Measurements from ENCODE around the gene PFKFB3.
"Not testable (repeated sequence)": the region's sequence is repeated elsewhere in the genome, so short reads cannot be mapped to it uniquely, and the experiment has no call there.

The PFKFB3 gene

DNA sequence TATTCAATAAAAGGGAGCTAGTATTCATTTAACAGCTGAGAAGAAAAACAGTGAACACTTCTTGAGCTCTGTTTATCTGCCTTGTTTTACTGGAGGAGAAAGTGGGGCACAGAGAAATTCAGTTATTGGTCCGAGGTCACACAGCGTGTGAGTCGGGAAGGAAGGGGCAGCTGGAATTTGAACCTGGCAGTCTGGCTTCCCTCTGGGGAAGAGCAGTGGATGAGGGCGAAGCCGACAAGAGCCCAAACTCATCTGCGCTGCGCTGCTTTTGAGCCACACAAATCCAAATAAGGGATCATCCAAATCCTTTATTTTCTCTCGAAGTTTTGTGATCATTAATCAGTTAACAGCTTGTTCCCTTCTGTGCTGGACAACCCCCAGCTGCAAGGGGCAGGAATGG lies 23.7 kb upstream of the PFKFB3 start:
- no peak for DNase-seq

GRCh38 chr10:6180480-6181110 lies 22.1 kb upstream of the PFKFB3 start:
- no peak for DNase-seq

- DNase-seq: no peak
Measured at GRCh38 chr10:6181249-6181648, 21.5 kb upstream of the PFKFB3 start.

GRCh38 chr10:6182454-6183098 lies 20.2 kb upstream of the PFKFB3 start:
- DNase-seq: no peak

GRCh38 chr10:6185039-6185716 lies 17.6 kb upstream of the PFKFB3 start:
- DNase-seq: no peak

GRCh38 chr10:6186894-6187256 lies 15.9 kb upstream of the PFKFB3 start:
- no peak for DNase-seq

GRCh38 chr10:6187278-6187677 lies 15.5 kb upstream of the PFKFB3 start:
- DNase-seq: no peak

DNA sequence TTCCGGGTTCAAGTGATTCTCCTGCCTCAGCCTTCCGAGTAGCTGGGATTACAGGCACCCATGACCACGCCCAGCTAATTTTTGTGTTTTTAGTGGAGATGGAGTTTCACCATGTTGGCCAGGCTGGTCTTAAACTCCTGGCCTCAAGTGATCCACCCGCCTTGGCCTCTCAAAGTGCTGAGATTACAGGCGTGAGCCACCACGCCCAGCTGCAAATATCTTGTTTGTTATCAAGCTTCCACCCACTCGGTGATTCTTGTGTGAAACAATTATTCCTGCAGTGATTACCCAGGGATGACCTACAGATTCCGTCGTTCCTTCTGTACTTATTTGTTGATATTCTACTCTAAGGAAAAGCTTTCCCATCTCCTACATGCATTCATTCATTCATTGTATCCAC lies 12.7 kb upstream of the PFKFB3 start:
- not testable (repeated sequence) for DNase-seq

DNA sequence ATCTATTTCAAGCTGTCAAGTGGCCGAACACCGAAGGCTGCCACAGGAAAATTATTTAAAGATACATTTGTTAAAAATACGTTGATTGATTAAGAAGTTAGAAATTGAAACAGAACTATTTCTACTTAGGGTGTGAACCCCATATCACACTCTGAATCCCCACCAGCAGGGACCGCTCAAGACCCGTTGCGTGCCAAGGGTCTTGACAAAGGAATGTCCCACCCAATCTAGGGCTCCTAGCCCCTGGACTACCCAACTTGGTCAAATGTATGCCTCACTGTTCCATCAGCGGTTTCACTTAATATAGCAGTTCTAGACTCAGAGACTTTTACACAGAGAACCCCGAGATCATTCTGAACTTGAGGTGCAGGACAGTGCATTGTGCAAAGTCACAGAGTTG lies 11.6 kb upstream of the PFKFB3 start:
- no peak for DNase-seq

GRCh38 chr10:6191569-6191968 lies 11.2 kb upstream of the PFKFB3 start:
- no peak for DNase-seq

DNA sequence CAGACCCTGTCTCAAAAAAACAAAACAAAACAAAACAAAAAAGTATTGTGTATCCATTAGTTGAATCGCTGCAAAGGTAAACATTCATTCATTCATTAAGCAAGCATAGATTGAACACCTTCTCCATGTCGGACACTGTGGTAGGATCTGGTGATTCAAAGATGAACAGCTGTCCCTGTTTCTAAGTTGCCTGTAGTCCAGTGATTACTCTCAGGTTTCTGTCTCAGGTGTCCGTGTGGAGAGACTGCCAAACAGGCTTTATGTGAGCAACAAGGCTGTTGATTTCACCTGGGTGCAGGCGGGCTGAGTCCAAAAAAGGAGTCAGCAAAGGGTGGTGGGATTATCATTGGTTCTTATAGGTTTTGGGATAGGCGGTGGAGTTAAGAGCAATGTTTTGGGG lies 9.4 kb upstream of the PFKFB3 start:
- not testable (repeated sequence) for DNase-seq

DNA sequence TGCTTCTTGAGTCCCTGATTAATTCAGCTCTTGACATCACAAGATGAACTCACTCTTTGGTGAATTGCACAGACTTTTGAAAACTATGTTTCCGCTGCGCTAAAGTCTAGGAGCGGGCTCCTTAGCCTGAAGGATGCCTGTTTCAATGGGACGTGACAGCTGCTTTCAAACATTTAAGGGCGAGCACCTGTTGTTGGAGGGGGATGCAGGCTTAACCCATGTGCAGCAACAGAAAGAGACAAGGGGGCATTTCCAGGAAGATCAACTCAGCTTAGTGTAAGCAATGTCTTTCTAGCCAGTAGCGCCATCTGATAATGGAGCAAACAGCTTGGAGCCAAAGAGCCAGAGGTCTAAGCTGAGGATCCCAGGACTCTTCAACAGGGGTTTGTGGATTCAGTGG lies 8.4 kb upstream of the PFKFB3 start:
- no peak for DNase-seq

GRCh38 chr10:6195376-6195775 lies 7.4 kb upstream of the PFKFB3 start:
- DNase-seq: no peak

DNA sequence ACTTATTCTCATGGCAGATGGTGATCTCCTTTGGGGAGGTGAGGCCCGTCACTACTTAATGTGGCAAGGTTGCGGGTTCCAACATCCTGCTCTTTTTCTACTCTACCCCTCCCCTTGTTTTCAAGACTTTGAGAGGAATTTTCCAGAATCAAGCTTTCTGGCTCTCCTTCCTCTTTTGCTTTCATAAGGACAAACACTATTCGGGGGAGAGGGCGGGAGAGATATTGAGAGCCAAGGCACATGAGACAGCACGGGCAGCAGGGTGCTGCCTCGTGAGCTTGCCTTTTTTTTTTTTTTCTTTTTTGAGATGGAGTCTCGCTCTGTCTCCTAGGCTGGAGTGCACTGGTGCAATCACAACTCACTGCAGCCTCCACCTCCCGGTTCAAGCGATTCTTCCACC lies 6.9 kb upstream of the PFKFB3 start:
- no peak for DNase-seq

DNA sequence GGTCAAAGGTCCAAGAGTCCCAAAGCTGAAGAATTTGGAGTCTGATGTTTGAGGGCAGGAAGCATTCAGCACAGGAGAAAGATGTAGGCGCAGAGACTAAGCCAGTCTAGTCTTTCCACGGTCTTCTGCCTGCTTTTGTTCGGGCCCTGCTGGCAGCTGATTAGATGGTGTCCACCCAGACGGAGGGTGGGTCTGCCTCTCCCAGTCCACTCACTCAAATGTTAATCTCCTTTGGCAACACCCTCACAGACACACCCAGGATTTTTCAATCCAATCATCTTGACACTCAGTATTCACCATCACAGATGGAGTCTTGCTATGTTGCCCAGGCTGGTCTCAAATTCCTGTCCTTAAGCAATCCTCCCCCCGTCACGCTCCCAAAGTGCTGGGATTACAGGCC lies 6.2 kb upstream of the PFKFB3 start:
- DNase-seq: not testable (repeated sequence)

DNA sequence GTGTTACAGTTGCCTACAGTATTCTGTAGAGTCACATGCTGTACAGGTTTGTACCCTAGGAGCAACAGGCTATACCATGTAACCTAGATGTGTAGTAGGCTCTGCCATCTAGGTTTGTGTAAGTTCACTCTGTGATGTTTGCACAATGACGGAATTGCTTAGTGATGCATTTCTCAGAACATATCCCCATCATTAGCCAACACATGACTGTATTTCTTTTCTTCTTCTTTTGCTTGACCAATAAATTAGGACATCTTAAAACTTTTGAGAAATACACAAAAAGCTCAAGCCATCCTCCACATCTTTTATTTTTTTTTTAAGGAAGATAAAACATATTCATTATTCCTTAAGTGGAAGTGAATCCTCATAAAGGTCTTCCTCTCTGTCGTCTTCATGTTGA lies 5.4 kb upstream of the PFKFB3 start:
- no peak for DNase-seq

GRCh38 chr10:6198171-6198570 lies 4.6 kb upstream of the PFKFB3 start:
- no peak for DNase-seq

GRCh38 chr10:6199131-6199733 lies 3.5 kb upstream of the PFKFB3 start:
- DNase-seq: no peak

GRCh38 chr10:6200440-6200733 lies 2.3 kb upstream of the PFKFB3 start:
- no peak for DNase-seq

GRCh38 chr10:6200734-6201515 lies 1.8 kb upstream of the PFKFB3 start:
- DNase-seq: no peak

- DNase-seq: peak in 1 of 2 experiments; percentile 5
Measured at GRCh38 chr10:6201516-6201975, 1.2 kb upstream of the PFKFB3 start.

- DNase-seq: no peak
Measured at GRCh38 chr10:6202098-6202683, 541 bp upstream of the PFKFB3 start.

Data from SHP77 (cell line).